HEK293 (cell line): Measurements from ENCODE around the gene RHOV.

ENCODE experiments used
- CTCF ChIA-PET: fragments of 350-600 bp; formaldehyde crosslinking; extraction: SDS; loops from one replicate; lab custom pipeline; 2021; ENCODE audit warnings: antibody characterized with exemption; lab: Yijun Ruan, JAX
- POLR2A ChIA-PET: fragments of 300-600 bp; formaldehyde crosslinking; extraction: SDS; loops from one replicate; lab custom pipeline; 2020; ENCODE audit warnings: antibody characterized with exemption, inconsistent platforms; lab: Yijun Ruan, JAX
- H3K27ac ChIP-seq: fragments of 200-500 bp; sonication (Bioruptor generic); 2 replicates; pipeline ENCODE4 v1.5.1; 2014; ENCODE audit warnings: low read depth, low read length, control low read depth, inconsistent platforms; ENCODE audit errors: extremely low read depth
- H3K36me3 ChIP-seq, 2 experiments: fragments of 200-500 bp in 1 of 2; sonication (Bioruptor generic) in 1 of 2; 1 replicate in 1 of 2; 2 replicates in 1 of 2; pipeline ENCODE4 v1.5.1; 2014 to 2017; ENCODE audit warnings: inconsistent platforms in 2 of 2, low read length in 2 of 2; ENCODE audit not compliant: control insufficient read depth in 2 of 2, insufficient read depth in 1 of 2
- H3K4me1 ChIP-seq: fragments of 200-500 bp; sonication (Bioruptor generic); 2 replicates; pipeline ENCODE4 v1.5.1; 2014; ENCODE audit warnings: mild to moderate bottlenecking, low read length, inconsistent platforms; ENCODE audit not compliant: control insufficient read depth, insufficient read depth
- H3K4me3 ChIP-seq: 2 replicates; pipeline ENCODE4 v1.5.1; 2011; ENCODE audit warnings: low read depth, mild to moderate bottlenecking, control low read depth, low read length, moderate library complexity
- H3K9me3 ChIP-seq: fragments of 200-500 bp; sonication (Bioruptor generic); 2 replicates; pipeline ENCODE4 v1.5.1; 2014; ENCODE audit warnings: low read depth, low read length, inconsistent platforms; ENCODE audit not compliant: control insufficient read depth, insufficient read depth
- GLI4 ChIP-seq: fragments of 450-650 bp; formaldehyde crosslinking; IDR thresholded peaks from 2 replicates; pipeline ENCODE4 v1.5.1; 2016; ENCODE audit warnings: missing biosample characterization, missing genetic modification characterization
- OSR2 ChIP-seq: fragments of 450-650 bp; formaldehyde crosslinking; IDR thresholded peaks from 2 replicates; pipeline ENCODE4 v1.5.1; 2016; ENCODE audit warnings: missing biosample characterization, missing genetic modification characterization
- REPIN1 ChIP-seq: fragments of 450-650 bp; formaldehyde crosslinking; IDR thresholded peaks from 2 replicates; pipeline ENCODE4 v1.5.1; 2017; ENCODE audit warnings: missing biosample characterization, missing genetic modification characterization, low read depth
- ZFP3 ChIP-seq: fragments of 450-650 bp; formaldehyde crosslinking; IDR thresholded peaks from 2 replicates; pipeline ENCODE4 v1.5.1; 2016; ENCODE audit warnings: low read depth, missing biosample characterization, missing genetic modification characterization
- ZNF132 ChIP-seq: fragments of 450-650 bp; formaldehyde crosslinking; IDR thresholded peaks from 2 replicates; pipeline ENCODE4 v1.5.1; 2017; ENCODE audit warnings: missing biosample characterization, missing genetic modification characterization, borderline replicate concordance
- ZNF133 ChIP-seq: fragments of 450-650 bp; formaldehyde crosslinking; IDR thresholded peaks from 2 replicates; pipeline ENCODE4 v1.5.1; 2016; ENCODE audit warnings: missing biosample characterization, missing genetic modification characterization
- ZNF274 ChIP-seq, 2 experiments: fragments of 200-500 bp in 1 of 2; fragments of 450-650 bp in 1 of 2; sonication (Bioruptor generic) in 1 of 2; formaldehyde crosslinking in 1 of 2; IDR thresholded peaks; 2 replicates each; pipeline versions ENCODE4 v1.5.1 to v1.6.1; 2014 to 2016; ENCODE audit warnings: borderline replicate concordance in 1 of 2, inconsistent platforms in 1 of 2, low read length in 1 of 2, missing biosample characterization in 1 of 2, missing genetic modification characterization in 1 of 2
- ZNF335 ChIP-seq: fragments of 450-650 bp; formaldehyde crosslinking; conservative IDR thresholded peaks from 2 replicates; pipeline ENCODE4 v1.5.1; 2016; ENCODE audit warnings: missing biosample characterization, missing genetic modification characterization
- ZNF354C ChIP-seq: fragments of 450-650 bp; formaldehyde crosslinking; IDR thresholded peaks from 2 replicates; pipeline ENCODE4 v1.5.1; 2016; ENCODE audit warnings: missing biosample characterization, missing genetic modification characterization, low read depth, borderline replicate concordance
- ZNF560 ChIP-seq: fragments of 450-650 bp; formaldehyde crosslinking; IDR thresholded peaks from 2 replicates; pipeline ENCODE4 v1.5.1; 2017; ENCODE audit warnings: missing biosample characterization, missing genetic modification characterization, borderline replicate concordance
- ZNF747 ChIP-seq: fragments of 450-650 bp; formaldehyde crosslinking; IDR thresholded peaks from 2 replicates; pipeline ENCODE4 v1.5.1; 2016; ENCODE audit warnings: missing biosample characterization, missing genetic modification characterization
- ZSCAN16 ChIP-seq: fragments of 450-650 bp; formaldehyde crosslinking; IDR thresholded peaks from 2 replicates; pipeline ENCODE4 v1.5.1; 2016; ENCODE audit warnings: missing biosample characterization, missing genetic modification characterization
- ZSCAN23 ChIP-seq: fragments of 450-650 bp; formaldehyde crosslinking; IDR thresholded peaks from 2 replicates; pipeline ENCODE4 v1.5.1; 2016; ENCODE audit warnings: missing biosample characterization, missing genetic modification characterization
- TF ChIP-seq, protein P1 (sequence below): fragments of 450-650 bp; formaldehyde crosslinking; IDR thresholded peaks from 2 replicates; pipeline ENCODE4 v1.5.1; 2016; ENCODE audit warnings: missing biosample characterization, missing genetic modification characterization
- TF ChIP-seq, protein P2 (sequence below): fragments of 450-650 bp; IDR thresholded peaks from 2 replicates; pipeline ENCODE4 v1.5.1; 2018; ENCODE audit warnings: missing biosample characterization, mild to moderate bottlenecking, missing genetic modification characterization
- TF ChIP-seq, protein P3 (sequence below): fragments of 450-650 bp; formaldehyde crosslinking; IDR thresholded peaks from 2 replicates; pipeline ENCODE4 v1.5.1; 2016; ENCODE audit warnings: missing biosample characterization, missing genetic modification characterization
- TF ChIP-seq, protein P4 (sequence below): fragments of 450-650 bp; formaldehyde crosslinking; IDR thresholded peaks from 2 replicates; pipeline ENCODE4 v1.5.1; 2016; ENCODE audit warnings: missing biosample characterization, missing genetic modification characterization

The RHOV gene

DNA sequence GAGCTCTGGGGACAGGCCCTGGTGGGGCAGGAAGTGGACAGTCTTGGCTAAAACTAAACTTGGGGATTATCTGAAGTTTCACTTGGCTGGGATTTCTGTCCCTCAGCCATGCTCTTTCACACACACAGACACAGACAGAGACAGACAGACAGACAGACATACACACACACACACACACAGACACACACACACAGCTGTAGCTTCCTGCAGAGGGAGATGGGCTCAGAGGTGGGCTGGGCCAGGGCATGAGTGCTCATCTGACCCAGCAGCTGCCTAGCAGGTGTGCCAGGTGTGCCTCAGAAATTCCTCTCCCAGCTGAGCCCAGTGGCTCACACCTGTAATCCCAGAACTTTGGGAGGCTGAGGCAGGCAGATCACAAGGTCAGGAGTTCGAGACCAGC is 3.3 kb downstream of the RHOV start:
- Histone ChIP-seq H3K4me1 (0 out of 2 replicates have a peak, but pooled peaks cover 2% of the 10 kb centered on the region), H3K9me3 (no peaks in the 10 kb centered on the region), H3K4me3 (no peak overlapping the region), H3K27ac (no peak overlapping the region), H3K36me3 (no peaks in the 10 kb centered on the region)
- POLR2A ChIA-PET: interaction anchor here (0.5 to 5.6 kb wide), 3 partner anchors 12 to 530 kb away, joined by 3 to 49 read pairs (median 7); no protein-coding TSS in a partner anchor
- CTCF ChIA-PET: interaction anchor here (0.6 to 3.0 kb wide), 4 partner anchors 9 to 124 kb away, joined by 4 to 13 read pairs (median 4); no protein-coding TSS in a partner anchor
- TF ChIP-seq OSR2 (tag by site-specific recombination) (no peak), ZNF274 (IDR thresholded peaks at IDR 0.05; ENCODE audit: low read length) (no peak), ZNF274 (tag by site-specific recombination; IDR thresholded peaks at IDR 0.05; ENCODE audit: borderline replicate concordance) (no peak), ZNF560 (tag by site-specific recombination) (no peak), ZSCAN23 (no peak)

DNA sequence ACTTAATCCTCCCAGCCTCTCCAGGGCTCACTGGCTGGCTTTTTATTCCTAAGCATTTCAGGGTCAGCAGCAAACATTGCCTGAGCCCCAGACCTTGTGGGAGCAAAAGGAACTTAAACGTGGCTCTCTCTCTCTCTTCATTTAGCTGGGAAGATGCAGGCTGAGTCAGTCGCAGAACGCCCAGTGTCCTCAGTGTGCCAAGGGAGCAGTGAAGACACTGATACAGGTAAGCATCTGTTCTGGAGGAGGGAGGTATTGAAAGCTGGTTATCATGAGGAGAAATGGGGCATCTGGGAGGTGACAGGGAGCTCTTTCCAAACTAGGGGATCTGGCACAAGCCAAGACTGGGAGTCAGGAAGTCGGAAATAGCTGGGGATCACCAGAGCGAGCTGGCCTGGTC is 4.3 kb downstream of the RHOV start:
- ChIA-PET POLR2A (interaction anchor here (5.6 kb wide), 1 partner anchor 11 kb away, joined by 49 read pairs; no protein-coding TSS in a partner anchor), CTCF (interaction anchor here (0.6 to 3.0 kb wide), 2 partner anchors 22 to 318 kb away, joined by 3 to 13 read pairs; no protein-coding TSS in a partner anchor)
- H3K36me3 ChIP-seq: no peaks in the 10 kb centered on the region
- H3K4me1 ChIP-seq: 0 out of 2 replicates have a peak, but pooled peaks cover 2% of the 10 kb centered on the region
- H3K4me3 ChIP-seq: no peak overlapping the region
- no peak overlapping the region for H3K27ac ChIP-seq
- H3K9me3 ChIP-seq: no peaks in the 10 kb centered on the region
- TF ChIP-seq ZNF335 (tag by site-specific recombination): no peak
- TF ChIP-seq, protein P1, sequence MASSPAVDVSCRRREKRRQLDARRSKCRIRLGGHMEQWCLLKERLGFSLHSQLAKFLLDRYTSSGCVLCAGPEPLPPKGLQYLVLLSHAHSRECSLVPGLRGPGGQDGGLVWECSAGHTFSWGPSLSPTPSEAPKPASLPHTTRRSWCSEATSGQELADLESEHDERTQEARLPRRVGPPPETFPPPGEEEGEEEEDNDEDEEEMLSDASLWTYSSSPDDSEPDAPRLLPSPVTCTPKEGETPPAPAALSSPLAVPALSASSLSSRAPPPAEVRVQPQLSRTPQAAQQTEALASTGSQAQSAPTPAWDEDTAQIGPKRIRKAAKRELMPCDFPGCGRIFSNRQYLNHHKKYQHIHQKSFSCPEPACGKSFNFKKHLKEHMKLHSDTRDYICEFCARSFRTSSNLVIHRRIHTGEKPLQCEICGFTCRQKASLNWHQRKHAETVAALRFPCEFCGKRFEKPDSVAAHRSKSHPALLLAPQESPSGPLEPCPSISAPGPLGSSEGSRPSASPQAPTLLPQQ (tag by site-specific recombination): no peak
- TF ChIP-seq ZNF133 (tag by site-specific recombination): no peak
- TF ChIP-seq REPIN1 (tag by site-specific recombination): no peak
- TF ChIP-seq, protein P2, sequence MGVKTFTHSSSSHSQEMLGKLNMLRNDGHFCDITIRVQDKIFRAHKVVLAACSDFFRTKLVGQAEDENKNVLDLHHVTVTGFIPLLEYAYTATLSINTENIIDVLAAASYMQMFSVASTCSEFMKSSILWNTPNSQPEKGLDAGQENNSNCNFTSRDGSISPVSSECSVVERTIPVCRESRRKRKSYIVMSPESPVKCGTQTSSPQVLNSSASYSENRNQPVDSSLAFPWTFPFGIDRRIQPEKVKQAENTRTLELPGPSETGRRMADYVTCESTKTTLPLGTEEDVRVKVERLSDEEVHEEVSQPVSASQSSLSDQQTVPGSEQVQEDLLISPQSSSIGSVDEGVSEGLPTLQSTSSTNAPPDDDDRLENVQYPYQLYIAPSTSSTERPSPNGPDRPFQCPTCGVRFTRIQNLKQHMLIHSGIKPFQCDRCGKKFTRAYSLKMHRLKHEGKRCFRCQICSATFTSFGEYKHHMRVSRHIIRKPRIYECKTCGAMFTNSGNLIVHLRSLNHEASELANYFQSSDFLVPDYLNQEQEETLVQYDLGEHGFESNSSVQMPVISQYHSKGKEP: no peak
- no peak for TF ChIP-seq ZNF354C (tag by site-specific recombination)
- TF ChIP-seq ZNF132: no peak
- TF ChIP-seq, protein P3, sequence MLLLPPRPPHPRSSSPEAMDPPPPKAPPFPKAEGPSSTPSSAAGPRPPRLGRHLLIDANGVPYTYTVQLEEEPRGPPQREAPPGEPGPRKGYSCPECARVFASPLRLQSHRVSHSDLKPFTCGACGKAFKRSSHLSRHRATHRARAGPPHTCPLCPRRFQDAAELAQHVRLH: no peak
- TF ChIP-seq ZFP3: no peak
- no peak for TF ChIP-seq ZSCAN16 (tag by site-specific recombination)
- TF ChIP-seq, protein P4, sequence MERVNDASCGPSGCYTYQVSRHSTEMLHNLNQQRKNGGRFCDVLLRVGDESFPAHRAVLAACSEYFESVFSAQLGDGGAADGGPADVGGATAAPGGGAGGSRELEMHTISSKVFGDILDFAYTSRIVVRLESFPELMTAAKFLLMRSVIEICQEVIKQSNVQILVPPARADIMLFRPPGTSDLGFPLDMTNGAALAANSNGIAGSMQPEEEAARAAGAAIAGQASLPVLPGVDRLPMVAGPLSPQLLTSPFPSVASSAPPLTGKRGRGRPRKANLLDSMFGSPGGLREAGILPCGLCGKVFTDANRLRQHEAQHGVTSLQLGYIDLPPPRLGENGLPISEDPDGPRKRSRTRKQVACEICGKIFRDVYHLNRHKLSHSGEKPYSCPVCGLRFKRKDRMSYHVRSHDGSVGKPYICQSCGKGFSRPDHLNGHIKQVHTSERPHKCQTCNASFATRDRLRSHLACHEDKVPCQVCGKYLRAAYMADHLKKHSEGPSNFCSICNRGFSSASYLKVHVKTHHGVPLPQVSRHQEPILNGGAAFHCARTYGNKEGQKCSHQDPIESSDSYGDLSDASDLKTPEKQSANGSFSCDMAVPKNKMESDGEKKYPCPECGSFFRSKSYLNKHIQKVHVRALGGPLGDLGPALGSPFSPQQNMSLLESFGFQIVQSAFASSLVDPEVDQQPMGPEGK: no peak
- TF ChIP-seq GLI4: no peak
- no peak for TF ChIP-seq ZNF747 (tag by site-specific recombination)
